ENCODE data around the gene HYAL2.
A peak's percentile ranks its signal among the peaks of the same experiment; 100 is the strongest.

HYAL2 gene

GRCh38 chr3:50323092-50323600, 601 bp upstream of the HYAL2 start:
- peaks cover 27 to 79% (median 75%) of the 10 kb centered on the region in 5 donors for H3K4me1 ChIP-seq (ENCODE audit: control insufficient read depth in 5 of 5, insufficient read depth in 5 of 5, low read length in 5 of 5)
- peak overlapping the region in 2 of 5 donors; percentile 76 to 95 for H3K9ac ChIP-seq (ENCODE audit: low read length in 5 of 5)
- H3K27me3 ChIP-seq (ENCODE audit: control insufficient read depth in 5 of 5, insufficient read depth in 4 of 5, low read length in 5 of 5) = no peaks in the 10 kb centered on the region
- H3K9me3 ChIP-seq (ENCODE audit: control insufficient read depth in 5 of 5, low read length in 5 of 5) = no peaks in the 10 kb centered on the region
- peak overlapping the region; percentile 86 for H3K27ac ChIP-seq (ENCODE audit: low read depth, low read length)
- H3K4me3 ChIP-seq (ENCODE audit: low read depth in 1 of 5, low read length in 5 of 5) = peak overlapping the region in 4 of 5 donors; percentile 16 to 95 (median 80)
- peaks cover 0 to 33% (median 28%) of the 10 kb centered on the region in 5 donors for H3K36me3 ChIP-seq (ENCODE audit: control insufficient read depth in 5 of 5, insufficient read depth in 5 of 5, low read length in 5 of 5)

GRCh38 chr3:50322115-50322385, 495 bp downstream of the HYAL2 start:
- Histone ChIP-seq H3K36me3 (ENCODE audit: control insufficient read depth in 5 of 5, insufficient read depth in 5 of 5, low read length in 5 of 5) (peaks cover 0 to 43% (median 38%) of the 10 kb centered on the region in 5 donors), H3K4me1 (ENCODE audit: control insufficient read depth in 5 of 5, insufficient read depth in 5 of 5, low read length in 5 of 5) (peaks cover 28 to 81% (median 78%) of the 10 kb centered on the region in 5 donors)

GRCh38 chr3:50321336-50322114, 1.0 kb downstream of the HYAL2 start:
- H3K4me3 ChIP-seq (ENCODE audit: low read depth in 1 of 5, low read length in 5 of 5) = peak overlapping the region; percentile 59 to 95 (median 79)
- no peaks in the 10 kb centered on the region for H3K27me3 ChIP-seq (ENCODE audit: control insufficient read depth in 5 of 5, insufficient read depth in 4 of 5, low read length in 5 of 5)
- peak overlapping the region; percentile 86 for H3K27ac ChIP-seq (ENCODE audit: low read depth, low read length)
- peaks cover 0 to 48% (median 43%) of the 10 kb centered on the region in 5 donors for H3K36me3 ChIP-seq (ENCODE audit: control insufficient read depth in 5 of 5, insufficient read depth in 5 of 5, low read length in 5 of 5)
- no peaks in the 10 kb centered on the region for H3K9me3 ChIP-seq (ENCODE audit: control insufficient read depth in 5 of 5, low read length in 5 of 5)
- H3K9ac ChIP-seq (ENCODE audit: low read length in 5 of 5) = peak overlapping the region in 4 of 5 donors; percentile 76 to 95 (median 84)
- H3K4me1 ChIP-seq (ENCODE audit: control insufficient read depth in 5 of 5, insufficient read depth in 5 of 5, low read length in 5 of 5) = peaks cover 29 to 82% (median 77%) of the 10 kb centered on the region in 5 donors

More at GRCh38 chr3:50322115-50322385, 495 bp downstream of the HYAL2 start:
- Histone ChIP-seq H3K9me3 (ENCODE audit: control insufficient read depth in 5 of 5, low read length in 5 of 5) (no peaks in the 10 kb centered on the region), H3K4me3 (ENCODE audit: low read depth in 1 of 5, low read length in 5 of 5) (peak overlapping the region; percentile 46 to 95 (median 79)), H3K27ac (ENCODE audit: low read depth, low read length) (peak overlapping the region; percentile 86), H3K27me3 (ENCODE audit: control insufficient read depth in 5 of 5, insufficient read depth in 4 of 5, low read length in 5 of 5) (no peaks in the 10 kb centered on the region), H3K9ac (ENCODE audit: low read length in 5 of 5) (peak overlapping the region in 3 of 5 donors; percentile 62 to 95 (median 76))

GRCh38 chr3:50320853-50321335, 1.7 kb downstream of the HYAL2 start:
- Histone ChIP-seq H3K9ac (ENCODE audit: low read length in 5 of 5) (peak overlapping the region; percentile 72 to 95 (median 84)), H3K4me3 (ENCODE audit: low read depth in 1 of 5, low read length in 5 of 5) (peak overlapping the region; percentile 76 to 97 (median 81)), H3K27ac (ENCODE audit: low read depth, low read length) (peak overlapping the region; percentile 86), H3K4me1 (ENCODE audit: control insufficient read depth in 5 of 5, insufficient read depth in 5 of 5, low read length in 5 of 5) (peaks cover 29 to 86% (median 77%) of the 10 kb centered on the region in 5 donors), H3K9me3 (ENCODE audit: control insufficient read depth in 5 of 5, low read length in 5 of 5) (no peaks in the 10 kb centered on the region), H3K36me3 (ENCODE audit: control insufficient read depth in 5 of 5, insufficient read depth in 5 of 5, low read length in 5 of 5) (peaks cover 0 to 47% (median 44%) of the 10 kb centered on the region in 5 donors), H3K27me3 (ENCODE audit: control insufficient read depth in 5 of 5, insufficient read depth in 4 of 5, low read length in 5 of 5) (no peaks in the 10 kb centered on the region)

DNA sequence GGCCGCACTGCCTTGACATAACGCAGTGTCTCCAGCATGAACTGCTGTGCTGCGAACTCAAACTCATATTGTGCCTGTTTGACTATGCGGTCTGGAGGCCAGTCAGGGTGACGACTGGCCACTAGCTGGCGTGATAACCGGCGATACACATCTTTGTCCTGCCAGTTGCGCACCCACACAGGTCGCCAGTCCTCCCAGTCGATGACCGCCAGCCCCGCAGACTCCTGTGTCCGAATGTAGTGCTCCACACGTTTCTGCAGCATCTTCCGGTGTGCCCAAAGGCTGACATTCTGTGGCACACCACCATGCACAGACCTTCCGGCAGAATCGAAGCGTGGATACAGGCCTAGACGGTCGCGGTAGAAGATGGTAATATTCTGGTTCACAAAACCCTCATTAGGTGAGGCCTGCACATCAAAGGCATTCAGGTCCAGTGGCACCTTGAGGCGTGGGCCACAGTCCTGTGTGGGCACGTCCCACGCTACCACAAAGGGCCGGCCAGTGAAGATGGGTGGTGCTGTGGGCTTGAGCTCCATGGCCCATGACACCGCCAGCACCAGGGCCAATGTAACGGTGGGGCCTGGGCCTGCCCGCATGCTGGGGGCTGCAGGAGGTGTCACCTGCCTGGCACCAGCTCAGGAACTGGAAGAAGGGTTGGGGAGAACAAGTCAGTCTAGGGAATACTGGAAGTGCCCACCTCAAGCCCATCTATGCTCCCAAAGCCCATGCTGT, 2.5 kb downstream of the HYAL2 start:
- Histone ChIP-seq H3K4me3 (ENCODE audit: low read depth in 1 of 5, low read length in 5 of 5) (peak overlapping the region; percentile 76 to 97 (median 81)), H3K36me3 (ENCODE audit: control insufficient read depth in 5 of 5, insufficient read depth in 5 of 5, low read length in 5 of 5) (peaks cover 0 to 46% (median 44%) of the 10 kb centered on the region in 5 donors), H3K9ac (ENCODE audit: low read length in 5 of 5) (peak overlapping the region; percentile 72 to 95 (median 84)), H3K9me3 (ENCODE audit: control insufficient read depth in 5 of 5, low read length in 5 of 5) (no peaks in the 10 kb centered on the region), H3K27me3 (ENCODE audit: control insufficient read depth in 5 of 5, insufficient read depth in 4 of 5, low read length in 5 of 5) (no peaks in the 10 kb centered on the region), H3K4me1 (ENCODE audit: control insufficient read depth in 5 of 5, insufficient read depth in 5 of 5, low read length in 5 of 5) (peaks cover 31 to 83% (median 73%) of the 10 kb centered on the region in 5 donors), H3K27ac (ENCODE audit: low read depth, low read length) (peak overlapping the region; percentile 86)

DNA sequence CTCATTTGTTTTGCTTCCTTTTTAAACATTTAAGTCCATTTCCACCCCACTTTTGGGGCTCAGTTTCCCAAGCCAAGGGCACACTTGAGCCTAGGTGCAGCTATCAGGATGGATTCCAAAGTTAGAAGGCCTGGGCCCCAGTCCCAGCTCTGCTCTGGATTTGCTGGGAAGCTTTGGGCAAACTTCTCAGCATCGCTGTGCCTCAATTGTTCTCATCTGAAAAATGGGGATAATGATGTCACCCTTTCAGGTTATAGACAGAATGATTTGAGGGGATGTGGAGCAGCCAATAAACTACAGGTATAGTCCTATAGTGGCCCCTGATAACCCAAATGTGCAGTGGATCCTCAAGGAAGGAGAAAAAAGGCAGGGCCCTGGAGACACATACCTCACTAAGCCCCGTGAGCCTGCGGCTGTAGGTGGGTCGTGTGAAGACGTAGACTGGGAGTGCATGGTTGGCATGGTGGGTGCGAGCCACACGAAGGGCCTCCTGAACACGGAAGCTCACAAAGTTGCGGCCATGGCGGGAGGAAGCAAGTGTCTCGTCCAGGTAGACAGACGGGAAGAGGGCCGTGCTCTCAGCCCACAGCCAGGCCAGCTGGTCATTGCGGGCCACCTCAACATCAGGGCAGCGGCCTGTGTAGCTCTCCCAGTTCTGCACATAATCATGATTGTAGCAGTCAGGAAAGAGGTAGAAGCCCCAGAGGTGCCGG, 3.2 kb downstream of the HYAL2 start:
- Histone ChIP-seq H3K4me1 (ENCODE audit: control insufficient read depth in 5 of 5, insufficient read depth in 5 of 5, low read length in 5 of 5) (peaks cover 28 to 84% (median 73%) of the 10 kb centered on the region in 5 donors), H3K9me3 (ENCODE audit: control insufficient read depth in 5 of 5, low read length in 5 of 5) (no peaks in the 10 kb centered on the region), H3K27me3 (ENCODE audit: control insufficient read depth in 5 of 5, insufficient read depth in 4 of 5, low read length in 5 of 5) (no peaks in the 10 kb centered on the region), H3K36me3 (ENCODE audit: control insufficient read depth in 5 of 5, insufficient read depth in 5 of 5, low read length in 5 of 5) (peaks cover 0 to 54% (median 49%) of the 10 kb centered on the region in 5 donors), H3K9ac (ENCODE audit: low read length in 5 of 5) (peak overlapping the region in 2 of 5 donors; percentile 10 to 53), H3K27ac (ENCODE audit: low read depth, low read length) (no peak overlapping the region), H3K4me3 (ENCODE audit: low read depth in 1 of 5, low read length in 5 of 5) (peak overlapping the region; percentile 22 to 95 (median 79))

- H3K4me3 ChIP-seq (ENCODE audit: low read depth in 1 of 5, low read length in 5 of 5) = peak overlapping the region in 4 of 5 donors; percentile 22 to 95 (median 80)
- no peak overlapping the region for H3K27ac ChIP-seq (ENCODE audit: low read depth, low read length)
- H3K9ac ChIP-seq (ENCODE audit: low read length in 5 of 5) = peak overlapping the region in 2 of 5 donors; percentile 10 to 53
- peaks cover 26 to 82% (median 71%) of the 10 kb centered on the region in 5 donors for H3K4me1 ChIP-seq (ENCODE audit: control insufficient read depth in 5 of 5, insufficient read depth in 5 of 5, low read length in 5 of 5)
- H3K27me3 ChIP-seq (ENCODE audit: control insufficient read depth in 5 of 5, insufficient read depth in 4 of 5, low read length in 5 of 5) = no peaks in the 10 kb centered on the region
- peaks cover 0 to 54% (median 49%) of the 10 kb centered on the region in 5 donors for H3K36me3 ChIP-seq (ENCODE audit: control insufficient read depth in 5 of 5, insufficient read depth in 5 of 5, low read length in 5 of 5)
- H3K9me3 ChIP-seq (ENCODE audit: control insufficient read depth in 5 of 5, low read length in 5 of 5) = no peaks in the 10 kb centered on the region
Measured at GRCh38 chr3:50318615-50319014, 3.9 kb downstream of the HYAL2 start.

DNA sequence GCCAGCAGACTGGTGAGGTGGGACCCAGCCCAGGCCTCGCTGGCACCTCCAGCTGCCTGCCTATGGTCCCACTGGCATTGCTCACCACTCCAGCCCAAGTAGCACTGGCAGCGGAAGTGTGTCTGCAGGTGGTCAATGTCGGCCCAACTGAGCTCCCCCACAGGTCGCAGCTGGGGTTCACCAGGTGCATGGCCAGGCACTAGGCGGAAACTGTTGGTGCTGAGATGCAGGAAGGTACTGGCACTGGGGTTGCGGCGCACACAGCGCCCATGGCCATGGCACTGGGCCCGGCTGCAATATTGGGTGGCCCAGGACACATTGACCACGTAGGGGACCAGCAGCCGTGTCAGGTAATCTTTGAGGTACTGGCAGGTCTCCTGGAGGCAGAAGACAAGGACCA, 4.4 kb downstream of the HYAL2 start:
- Histone ChIP-seq H3K4me1 (ENCODE audit: control insufficient read depth in 5 of 5, insufficient read depth in 5 of 5, low read length in 5 of 5) (peaks cover 26 to 77% (median 66%) of the 10 kb centered on the region in 5 donors), H3K27me3 (ENCODE audit: control insufficient read depth in 5 of 5, insufficient read depth in 4 of 5, low read length in 5 of 5) (no peaks in the 10 kb centered on the region), H3K4me3 (ENCODE audit: low read depth in 1 of 5, low read length in 5 of 5) (peak overlapping the region in 2 of 5 donors; percentile 79 to 81), H3K9ac (ENCODE audit: low read length in 5 of 5) (peak overlapping the region in 2 of 5 donors; percentile 28 to 33), H3K27ac (ENCODE audit: low read depth, low read length) (no peak overlapping the region), H3K9me3 (ENCODE audit: control insufficient read depth in 5 of 5, low read length in 5 of 5) (no peaks in the 10 kb centered on the region), H3K36me3 (ENCODE audit: control insufficient read depth in 5 of 5, insufficient read depth in 5 of 5, low read length in 5 of 5) (peaks cover 0 to 54% (median 49%) of the 10 kb centered on the region in 5 donors)

- Histone ChIP-seq H3K27me3 (ENCODE audit: control insufficient read depth in 5 of 5, insufficient read depth in 4 of 5, low read length in 5 of 5) (no peaks in the 10 kb centered on the region), H3K9me3 (ENCODE audit: control insufficient read depth in 5 of 5, low read length in 5 of 5) (no peaks in the 10 kb centered on the region), H3K27ac (ENCODE audit: low read depth, low read length) (peak overlapping the region; percentile 23), H3K4me1 (ENCODE audit: control insufficient read depth in 5 of 5, insufficient read depth in 5 of 5, low read length in 5 of 5) (peaks cover 26 to 68% (median 57%) of the 10 kb centered on the region in 5 donors), H3K36me3 (ENCODE audit: control insufficient read depth in 5 of 5, insufficient read depth in 5 of 5, low read length in 5 of 5) (peaks cover 0 to 54% (median 49%) of the 10 kb centered on the region in 5 donors), H3K4me3 (ENCODE audit: low read depth in 1 of 5, low read length in 5 of 5) (no peak overlapping the region), H3K9ac (ENCODE audit: low read length in 5 of 5) (peak overlapping the region in 1 of 5 donors; percentile 53)
Measured at GRCh38 chr3:50317300-50317699, 5.2 kb downstream of the HYAL2 start.
